Right lobe of liver (tissue), 4 donors: ENCODE measurements around the gene MNAT1.

ENCODE experiments used
- CTCF ChIP-seq, 4 donors: fragments of 200-600 bp in 3 of 4; fragments of 450-650 bp in 1 of 4; IDR thresholded peaks; one replicate each; pipeline versions ENCODE4 v1.5.1 to v1.8.0; 2016 to 2022; ENCODE audit warnings: antibody characterized with exemption in 4 of 4, mild to moderate bottlenecking in 2 of 4
- POLR2A ChIP-seq: fragments of 450-650 bp; IDR thresholded peaks from one replicate; pipeline ENCODE4 v1.6.1; 2017; ENCODE audit warnings: antibody characterized with exemption, mild to moderate bottlenecking
- donor health status: DM: no; HTN: no; CAD: no.
- donor health status: DM: no; HTN: no; CAD: no.
- donor health status: DM: no; HTN: yes; CAD: no.

- TF ChIP-seq CTCF (IDR thresholded peaks at IDR 0.05) (no peak), POLR2A (no peak)
Observed at GRCh38 chr14:60753264-60754119, 18.9 kb downstream of the MNAT1 start.
